Activated T-cell treated with anti-CD3 and anti-CD28 coated beads for 4 hours (primary cell): ENCODE measurements around the gene TUBA3D.
"Not testable (repeated sequence)": the region's sequence is repeated elsewhere in the genome, so short reads cannot be mapped to it uniquely, and the experiment has no call there.

Experiments
- DNase-seq: peaks from one replicate; pipeline ENCODE4 v3.0.0-alpha.2; 2020

TUBA3D gene

DNA sequence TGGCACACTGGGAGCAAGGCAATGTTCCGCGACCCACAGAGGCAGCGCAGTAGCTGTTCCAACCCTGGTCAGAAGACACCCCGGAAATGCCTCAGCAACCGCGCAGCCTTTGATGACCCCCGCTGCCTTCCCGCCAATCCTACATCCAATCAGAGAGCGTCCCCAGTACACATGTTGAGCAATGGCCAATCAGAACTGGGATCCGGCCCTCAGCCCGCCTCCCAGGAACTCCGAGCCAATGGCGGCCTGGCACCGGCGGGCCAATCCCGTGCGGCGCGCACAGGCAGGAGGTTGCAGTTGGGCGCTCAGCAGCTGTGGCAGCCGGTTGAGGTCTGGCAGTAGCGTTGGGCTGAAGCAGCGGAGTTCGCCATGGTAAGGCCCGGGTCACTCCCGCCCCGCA lies at the start of gene TUBA3D:
TUBA3D (plus strand) TSS at position 289 of the 400 bp plus-strand sequence; CDS start at position 370, 81 bp downstream.
- no peak for DNase-seq

- DNase-seq, result no peak
Observed at GRCh38 chr2:131426727-131427126, 49.2 kb upstream of the TUBA3D start.

GRCh38 chr2:131431336-131431735 lies 44.6 kb upstream of the TUBA3D start:
- no peak for DNase-seq

DNA sequence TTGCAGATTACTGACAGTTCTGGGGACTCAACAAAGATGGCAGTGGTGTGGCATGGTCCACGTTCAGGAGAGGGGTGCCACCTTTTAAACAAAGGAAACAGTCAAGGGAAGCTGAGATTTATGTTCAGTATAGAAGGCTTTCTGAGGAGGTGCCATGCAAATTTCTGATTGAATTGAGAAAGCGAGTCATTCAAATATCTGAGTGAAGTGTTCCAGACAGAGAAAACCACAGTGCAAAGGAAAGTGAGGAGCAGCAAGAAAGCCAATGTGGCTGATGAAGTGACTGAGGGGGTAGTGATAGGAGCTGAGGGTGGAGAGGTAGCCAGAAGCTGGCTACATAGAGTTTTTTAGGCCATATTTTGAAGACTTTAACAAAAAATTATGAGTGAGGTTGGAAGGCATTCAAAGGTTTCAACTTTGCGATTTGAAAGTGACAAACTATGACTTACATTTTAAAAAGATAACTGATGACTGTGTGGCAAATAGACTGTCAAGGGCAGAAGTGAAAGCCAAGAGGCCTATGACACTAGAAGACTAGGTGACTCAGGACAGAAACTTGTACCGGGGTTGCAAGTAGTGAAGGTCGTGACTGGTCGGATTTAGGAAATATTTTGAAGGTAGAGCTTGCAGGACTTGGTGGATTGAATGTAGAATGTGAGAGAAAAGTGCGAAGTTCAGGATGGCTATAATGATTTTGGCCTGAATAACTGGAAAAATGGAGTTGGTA lies 35.0 kb upstream of the TUBA3D start:
- DNase-seq, result not testable (repeated sequence)

GRCh38 chr2:131444736-131445514 lies 31.0 kb upstream of the TUBA3D start:
- not testable (repeated sequence) for DNase-seq

DNA sequence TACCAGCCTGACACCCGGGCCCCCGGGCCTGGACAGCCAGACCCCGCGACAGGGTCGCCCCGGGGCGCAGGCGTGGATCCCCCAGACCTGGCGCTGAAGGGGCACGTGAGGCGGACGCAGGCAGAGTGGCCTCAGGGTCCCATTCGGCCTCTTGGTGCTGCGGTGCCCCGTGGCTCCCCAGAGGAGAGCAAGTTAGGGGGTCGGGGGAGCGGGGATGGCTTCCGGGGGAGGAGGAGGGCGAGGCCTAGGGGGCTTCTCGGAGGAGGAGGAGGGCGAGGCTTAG lies 30.5 kb upstream of the TUBA3D start:
- not testable (repeated sequence) for DNase-seq

- DNase-seq, result no peak
Observed at GRCh38 chr2:131445896-131446295, 30.0 kb upstream of the TUBA3D start.

DNA sequence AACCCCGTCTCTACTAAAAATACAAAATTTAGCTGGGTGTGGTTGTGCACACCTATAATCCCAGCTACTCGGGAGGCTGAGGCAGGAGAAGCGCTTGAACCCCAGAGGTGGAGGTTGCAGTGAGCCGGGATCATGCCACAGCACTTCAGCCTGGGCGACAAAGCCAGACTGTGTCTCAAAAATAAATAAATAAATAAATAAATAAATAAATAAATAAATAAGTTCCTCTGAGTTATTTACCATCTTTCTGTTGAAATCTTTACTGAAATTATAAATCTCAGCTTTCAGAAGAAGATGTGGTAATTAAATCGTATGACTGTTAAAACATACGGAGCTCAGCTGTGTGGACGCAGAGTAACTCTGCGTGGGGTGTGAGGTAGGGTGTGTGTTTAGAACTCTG lies 27.9 kb upstream of the TUBA3D start:
- not testable (repeated sequence) for DNase-seq

DNA sequence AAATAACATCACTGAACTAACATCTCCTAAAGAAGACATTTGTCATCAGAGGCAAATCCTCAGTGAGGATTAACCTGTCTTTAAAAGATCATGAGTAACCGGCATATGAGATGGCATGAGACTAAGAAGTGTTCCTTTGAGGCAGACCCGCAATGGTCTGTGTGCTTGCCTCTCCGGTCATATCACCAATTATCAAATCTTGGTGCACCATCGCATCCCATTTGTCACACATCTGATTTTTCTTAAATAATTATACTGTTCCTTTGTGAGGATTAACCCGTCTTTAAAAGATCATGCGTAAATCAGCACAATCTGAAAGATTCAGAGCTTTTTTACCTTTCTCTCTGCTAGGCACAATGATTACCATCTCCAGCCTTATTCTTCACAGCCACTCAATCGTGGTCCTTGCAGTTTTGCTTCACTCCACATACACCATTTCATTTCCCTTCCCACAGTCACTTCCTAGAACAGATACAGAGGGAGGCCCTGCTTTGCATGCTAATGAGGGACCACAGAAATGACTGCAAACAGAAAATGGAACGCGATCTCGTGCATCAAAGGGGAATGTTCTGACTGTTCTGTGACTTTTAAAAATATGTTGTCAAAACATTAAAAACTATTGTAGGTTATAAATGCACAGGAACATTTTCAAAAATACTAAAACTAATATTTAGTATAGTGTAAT lies 24.5 kb upstream of the TUBA3D start:
- not testable (repeated sequence) for DNase-seq

DNA sequence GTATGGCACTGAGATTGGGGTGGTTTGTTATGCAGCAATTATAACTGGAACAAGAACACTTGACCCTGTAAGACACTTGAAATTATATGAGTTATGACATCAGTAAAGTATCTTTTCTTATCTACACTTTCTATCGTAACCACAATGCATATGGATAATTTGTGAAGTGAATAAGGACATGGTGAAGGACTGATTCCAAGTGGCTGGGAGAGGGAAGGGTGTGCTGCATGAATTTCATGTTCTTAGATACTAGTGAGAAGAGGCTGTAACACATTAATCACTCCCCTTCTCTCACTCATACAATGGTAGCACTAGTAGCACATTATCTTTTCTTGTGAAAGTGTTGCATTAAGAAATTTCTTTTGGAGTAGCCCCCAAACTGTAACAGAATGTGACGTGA lies 21.0 kb upstream of the TUBA3D start:
- DNase-seq, result not testable (repeated sequence)

- not testable (repeated sequence) for DNase-seq
Observed at GRCh38 chr2:131467722-131468121, 8.2 kb upstream of the TUBA3D start.

DNA sequence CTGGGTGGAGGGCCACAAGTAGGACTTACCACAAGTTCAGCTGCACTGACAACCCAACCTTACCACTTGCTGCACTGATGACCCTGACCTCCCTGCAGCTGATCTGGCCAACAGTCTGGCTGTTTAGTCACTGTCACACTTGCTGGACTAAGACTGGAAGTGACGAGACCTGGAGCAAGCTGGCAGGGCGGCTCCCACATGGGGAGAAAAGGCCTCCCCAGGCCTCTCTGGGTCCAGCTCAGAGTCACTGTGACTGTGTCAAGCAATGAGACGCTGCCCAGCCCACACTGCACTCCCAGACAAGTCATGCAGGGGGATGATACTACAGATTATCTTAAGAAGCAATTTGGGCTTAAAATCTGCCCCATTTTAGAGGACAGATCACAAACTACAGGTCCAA lies 5.0 kb upstream of the TUBA3D start:
- DNase-seq, result not testable (repeated sequence)

- DNase-seq, result not testable (repeated sequence)
Observed at GRCh38 chr2:131471624-131472023, 4.3 kb upstream of the TUBA3D start.

- DNase-seq, result not testable (repeated sequence)
Observed at GRCh38 chr2:131473266-131473665, 2.7 kb upstream of the TUBA3D start.

- not testable (repeated sequence) for DNase-seq
Observed at GRCh38 chr2:131476363-131476762, 444 bp downstream of the TUBA3D start.

DNA sequence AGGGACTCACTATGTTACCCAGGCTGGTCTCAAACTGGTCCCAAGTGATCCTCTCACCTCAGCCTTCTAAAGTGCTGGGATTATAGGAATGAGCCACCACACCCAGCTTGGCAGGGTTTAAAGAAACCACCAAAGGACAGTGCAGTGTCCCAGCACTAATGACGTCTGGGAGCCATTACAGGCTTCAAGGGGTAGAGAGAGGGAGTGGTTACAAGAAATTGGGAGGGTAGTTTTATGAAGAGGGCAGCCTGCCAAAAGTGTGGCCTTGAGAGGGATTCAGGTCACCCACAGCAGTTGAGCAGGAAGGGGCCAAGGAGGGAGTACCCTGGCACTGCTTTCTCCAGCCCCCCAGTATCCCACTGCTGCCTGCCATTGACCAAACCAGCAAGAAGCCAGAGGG lies 1.3 kb downstream of the TUBA3D start:
- not testable (repeated sequence) for DNase-seq

DNA sequence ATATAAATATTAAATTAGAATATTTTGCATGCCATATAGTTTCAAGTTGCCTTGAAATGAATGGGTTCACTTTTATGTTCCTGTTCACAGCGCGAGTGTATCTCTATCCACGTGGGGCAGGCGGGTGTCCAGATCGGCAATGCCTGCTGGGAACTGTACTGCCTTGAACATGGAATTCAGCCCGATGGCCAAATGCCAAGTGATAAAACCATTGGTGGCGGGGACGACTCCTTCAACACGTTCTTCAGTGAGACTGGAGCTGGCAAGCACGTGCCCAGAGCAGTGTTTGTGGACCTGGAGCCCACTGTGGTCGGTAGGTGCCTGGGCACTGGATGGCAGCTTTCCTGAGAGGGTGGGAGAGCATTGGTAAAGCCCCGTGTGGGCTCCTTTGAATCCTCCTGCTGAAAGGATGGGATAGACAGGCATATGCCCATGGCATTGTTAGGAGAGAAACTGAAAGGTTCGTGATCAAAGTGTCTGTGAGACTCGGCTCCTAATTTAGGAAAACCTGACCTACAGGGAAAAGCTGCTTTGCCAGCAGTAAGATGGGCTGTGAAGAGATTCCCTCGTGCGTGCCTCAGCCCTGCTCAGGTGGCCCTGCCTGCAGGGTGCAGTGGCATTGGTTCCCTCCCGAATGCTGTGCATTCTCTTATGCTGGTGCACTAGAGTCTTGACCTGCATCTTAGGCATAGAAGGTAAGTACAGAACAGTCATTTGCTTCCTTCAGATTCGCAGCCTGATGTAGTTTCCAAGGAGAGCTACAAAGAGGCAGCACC lies 2.3 kb downstream of the TUBA3D start:
- DNase-seq, result not testable (repeated sequence)

GRCh38 chr2:131478850-131479461 lies 3.0 kb downstream of the TUBA3D start:
- not testable (repeated sequence) for DNase-seq

DNA sequence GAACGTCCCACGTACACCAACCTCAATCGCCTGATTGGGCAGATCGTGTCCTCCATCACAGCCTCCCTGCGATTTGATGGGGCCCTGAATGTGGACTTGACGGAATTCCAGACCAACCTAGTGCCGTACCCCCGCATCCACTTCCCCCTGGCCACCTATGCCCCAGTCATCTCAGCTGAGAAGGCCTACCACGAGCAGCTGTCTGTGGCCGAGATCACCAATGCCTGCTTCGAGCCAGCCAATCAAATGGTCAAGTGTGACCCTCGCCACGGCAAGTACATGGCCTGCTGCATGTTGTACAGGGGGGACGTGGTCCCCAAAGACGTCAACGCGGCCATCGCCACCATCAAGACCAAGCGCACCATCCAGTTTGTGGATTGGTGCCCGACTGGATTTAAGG lies 4.4 kb downstream of the TUBA3D start:
- DNase-seq, result not testable (repeated sequence)

DNA sequence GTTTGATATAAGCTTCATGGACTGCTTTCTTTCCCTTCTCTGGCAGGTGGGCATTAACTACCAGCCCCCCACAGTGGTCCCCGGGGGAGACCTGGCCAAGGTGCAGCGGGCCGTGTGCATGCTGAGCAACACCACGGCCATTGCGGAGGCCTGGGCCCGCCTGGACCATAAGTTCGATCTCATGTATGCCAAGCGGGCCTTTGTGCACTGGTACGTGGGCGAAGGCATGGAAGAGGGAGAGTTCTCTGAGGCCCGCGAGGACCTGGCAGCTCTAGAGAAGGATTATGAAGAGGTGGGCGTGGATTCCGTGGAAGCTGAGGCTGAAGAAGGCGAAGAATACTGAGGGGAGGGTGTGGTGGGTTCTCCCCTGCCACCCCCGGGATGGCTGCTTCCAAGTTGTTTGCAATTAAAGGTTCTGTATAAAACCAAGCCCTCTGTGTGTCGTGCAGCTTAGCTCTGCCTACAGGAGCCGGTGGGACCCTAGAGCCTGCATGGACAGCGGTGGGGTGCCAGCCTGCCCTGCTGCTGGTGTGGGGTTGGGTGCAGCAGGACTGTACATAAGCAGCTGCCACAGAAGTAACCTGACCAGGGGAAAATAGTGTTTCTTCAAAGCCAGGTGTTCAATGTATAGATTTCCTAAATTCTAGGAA lies 6.7 kb downstream of the TUBA3D start:
- DNase-seq, result not testable (repeated sequence)

GRCh38 chr2:131483981-131484820 lies 8.3 kb downstream of the TUBA3D start:
- not testable (repeated sequence) for DNase-seq
